Lung (tissue), 12 donors: ENCODE data around the gene C12orf57. TPM values are rescaled to one million over a fixed set of nuclear protein-coding genes. Genes with fewer than 3 reads are reported as not detected.

ENCODE experiments used
- ATAC-seq: fragments of 200-7000 bp; cut with Tn5 transposase; one replicate; pipeline ENCODE4 v1.9.1; 2020; ENCODE audit warnings: moderate number of reproducible peaks; ENCODE audit not compliant: insufficient read depth, low FRiP score
- DNase-seq, 3 donors: peaks; one replicate each; pipeline ENCODE4 v3.0.0-alpha.2; 2013 to 2017
- H3K27ac ChIP-seq, 2 donors: one replicate each; pipeline ENCODE4 v1.5.1; 2013; ENCODE audit warnings: mild to moderate bottlenecking in 2 of 2, moderate library complexity in 2 of 2, control low read depth in 1 of 2, inconsistent platforms in 1 of 2, low read depth in 1 of 2, low read length in 1 of 2
- H3K27me3 ChIP-seq, 3 donors: one replicate each; pipeline ENCODE4 v1.5.1; 2013; ENCODE audit warnings: low read length in 2 of 3; ENCODE audit not compliant: control insufficient read depth in 3 of 3, insufficient read depth in 3 of 3
- H3K36me3 ChIP-seq, 4 donors: one replicate each; pipeline ENCODE4 v1.5.1; 2013; ENCODE audit warnings: low read length in 4 of 4, mild to moderate bottlenecking in 1 of 4, moderate library complexity in 1 of 4; ENCODE audit not compliant: control insufficient read depth in 4 of 4, insufficient read depth in 4 of 4
- H3K4me1 ChIP-seq, 5 donors: one replicate each; pipeline ENCODE4 v1.5.1; 2013; ENCODE audit warnings: low read length in 5 of 5, mild to moderate bottlenecking in 2 of 5, moderate library complexity in 1 of 5; ENCODE audit not compliant: control insufficient read depth in 5 of 5, insufficient read depth in 5 of 5
- H3K4me3 ChIP-seq: one replicate; pipeline ENCODE4 v1.5.1; 2013; ENCODE audit warnings: mild to moderate bottlenecking, control low read depth, moderate library complexity
- H3K9ac ChIP-seq, 2 donors: one replicate each; pipeline ENCODE4 v1.5.1; 2013; ENCODE audit warnings: low read length in 2 of 2, control low read depth in 1 of 2; ENCODE audit not compliant: insufficient read depth in 1 of 2
- H3K9me3 ChIP-seq, 4 donors: one replicate each; pipeline ENCODE4 v1.5.1; 2013; ENCODE audit warnings: low read length in 3 of 4, mild to moderate bottlenecking in 1 of 4, moderate library complexity in 1 of 4; ENCODE audit not compliant: control insufficient read depth in 4 of 4, insufficient read depth in 3 of 4
- CTCF ChIP-seq: IDR thresholded peaks from 2 replicates; pipeline ENCODE4 v1.5.1; 2012; ENCODE audit warnings: mild to moderate bottlenecking; ENCODE audit errors: control extremely low read depth, extremely low read depth
- WGBS, 2 donors: extraction: QIAGEN DNeasy Blood & Tissue Kit; methylation state at CpG; one replicate each; pipeline ENCODE4 v1.1.7; 2013; 5-methylcytosine and 5-hydroxymethylcytosine counted together
- polyA plus RNA-seq, 2 donors: library from polyadenylated mRNA; stranded (reverse); fragments of 200-250 nt; gene quantifications; one replicate each; pipeline ENCODE4 v1.2.1, GENCODE V29; 2013
- total RNA-seq, 2 donors: library from RNA; depleted of rRNA in 1 of 2; stranded (reverse); fragments of >200 nt in 1 of 2; gene quantifications; one replicate each; pipeline ENCODE4 v1.2.1, GENCODE V29; 2014 to 2021
- donor health status: control.
- donor health status: control.
- donor health status: Bipolar disorder and iron deficiency.
- donor health status: healthy.
- donor health status: DM: yes; HTN: yes; CAD: no.

Gene C12orf57
- total and polyA plus RNA-seq, 4 donors = 92.9 to 437 (median 283) TPM

GRCh38 chr12:6978611-6979011 is 34.8 kb downstream of the C12orf57 start:
- no peak for TF ChIP-seq CTCF
- peak overlapping the region; percentile 14 to 53 for H3K27ac ChIP-seq
- peak; percentile 57 for ATAC-seq
- 63 to 79% methylated on average over 3 of the region's 3 CpGs for WGBS, 2 donors
- no peak overlapping the region for H3K4me3 ChIP-seq
- H3K4me1 ChIP-seq = peaks cover 0 to 12% (median 0%) of the 10 kb centered on the region in 5 donors
- H3K36me3 ChIP-seq = peaks cover 36 to 65% (median 58%) of the 10 kb centered on the region in 4 donors
- H3K9ac ChIP-seq = no peak overlapping the region
- no peaks in the 10 kb centered on the region for H3K27me3 ChIP-seq
- H3K9me3 ChIP-seq = no peaks in the 10 kb centered on the region
- DNase-seq = peak; percentile 50 to 77 (median 62)

GRCh38 chr12:6979021-6979420 is 35.2 kb downstream of the C12orf57 start:
- Histone ChIP-seq H3K36me3 (peaks cover 36 to 64% (median 57%) of the 10 kb centered on the region in 4 donors), H3K4me1 (peaks cover 0 to 12% (median 0%) of the 10 kb centered on the region in 5 donors), H3K27me3 (no peaks in the 10 kb centered on the region), H3K4me3 (no peak overlapping the region), H3K9me3 (no peaks in the 10 kb centered on the region), H3K27ac (peak overlapping the region; percentile 14 to 73), H3K9ac (no peak overlapping the region)
- DNase-seq = no peak
- ATAC-seq = peak; percentile 4
- 64 to 88% methylated on average over 6 of the region's 6 CpGs for WGBS, 2 donors
- no peak for TF ChIP-seq CTCF

GRCh38 chr12:6979453-6979852 is 35.6 kb downstream of the C12orf57 start:
- no peak for TF ChIP-seq CTCF
- no peak overlapping the region for H3K9ac ChIP-seq
- peaks cover 0 to 12% (median 0%) of the 10 kb centered on the region in 5 donors for H3K4me1 ChIP-seq
- peak overlapping the region in 1 of 2 donors; percentile 73 for H3K27ac ChIP-seq
- no peak overlapping the region for H3K4me3 ChIP-seq
- ATAC-seq (no peak), DNase-seq (no peak)
- peaks cover 32 to 61% (median 55%) of the 10 kb centered on the region in 4 donors for H3K36me3 ChIP-seq
- 77 to 86% methylated on average over 3 of the region's 3 CpGs for WGBS, 2 donors
- H3K27me3 ChIP-seq = no peaks in the 10 kb centered on the region
- no peaks in the 10 kb centered on the region for H3K9me3 ChIP-seq

GRCh38 chr12:6980075-6980474 is 36.3 kb downstream of the C12orf57 start:
- Histone ChIP-seq H3K4me1 (peaks cover 0 to 12% (median 0%) of the 10 kb centered on the region in 5 donors), H3K4me3 (no peak overlapping the region), H3K36me3 (peaks cover 29 to 56% (median 53%) of the 10 kb centered on the region in 4 donors), H3K9ac (peak overlapping the region in 1 of 2 donors; percentile 23), H3K27ac (no peak overlapping the region), H3K27me3 (no peaks in the 10 kb centered on the region), H3K9me3 (no peaks in the 10 kb centered on the region)
- no peak for ATAC-seq
- DNase-seq = no peak
- no peak for TF ChIP-seq CTCF
- 95% methylated on average over 4 of the region's 4 CpGs for WGBS, 2 donors
